Brain microvascular endothelial cell (primary cell): ENCODE data around the gene MID1IP1.

ENCODE experiments used
- DNase-seq: peaks from one replicate; pipeline ENCODE4 v3.0.0-alpha.2; 2020
- H3K27ac ChIP-seq: fragments of 250-450 bp; sonication (Bioruptor Pico); 2 replicates; pipeline ENCODE4 v1.5.1; 2020; ENCODE audit warnings: mild to moderate bottlenecking, moderate library complexity
- H3K27me3 ChIP-seq: fragments of 250-450 bp; sonication (Bioruptor Pico); replicated peaks from 2 replicates; pipeline ENCODE4 v1.5.1; 2020; ENCODE audit warnings: mild to moderate bottlenecking
- H3K36me3 ChIP-seq: fragments of 250-450 bp; sonication (Bioruptor Pico); replicated peaks from 2 replicates; pipeline ENCODE4 v1.5.1; 2020; ENCODE audit warnings: mild to moderate bottlenecking
- H3K4me3 ChIP-seq: 2 replicates; pipeline ENCODE4 v1.5.1; 2011; ENCODE audit warnings: low read depth, mild to moderate bottlenecking, control low read depth, low read length, moderate library complexity
- in situ Hi-C: cut with HindIII; loops from 2 replicates; pipeline ENCODE4 v1.10.0; 2017; ENCODE audit warnings: low sequenced_read_pairs, low pct_ligation_motif_present
- TF ChIP-seq, protein P1 (sequence below): IDR thresholded peaks from 2 replicates; pipeline ENCODE4 v1.5.1; 2011; ENCODE audit warnings: low read depth, mild to moderate bottlenecking, moderate library complexity, low read length, control low read depth, inconsistent platforms; ENCODE audit errors: missing control alignments

MID1IP1 gene

DNA sequence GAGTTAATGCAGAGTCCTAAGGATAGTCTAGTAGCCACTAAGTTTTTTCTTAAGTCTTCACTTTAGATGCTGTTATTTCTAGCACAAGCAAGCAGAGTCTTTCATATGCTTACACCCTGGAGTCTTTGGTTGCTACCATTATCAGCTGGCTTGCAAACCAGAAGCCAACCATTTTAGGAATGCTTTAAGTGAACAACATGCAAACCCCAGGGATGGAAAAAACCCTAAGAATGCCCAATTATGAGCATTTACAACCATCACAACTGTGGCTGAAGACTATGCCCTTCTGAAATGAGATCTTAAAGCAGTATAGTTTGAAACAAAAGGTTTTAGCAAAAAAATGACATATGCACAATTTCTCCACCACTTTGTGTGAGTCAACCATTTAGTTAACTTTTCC, 6.6 kb downstream of the MID1IP1 start:
- DNase-seq, result no peak
- in situ Hi-C loops, result no loop called here
- Histone ChIP-seq H3K27me3 (no peaks in the 10 kb centered on the region), H3K4me3 (no peak overlapping the region), H3K27ac (no peak overlapping the region), H3K36me3 (no peaks in the 10 kb centered on the region)
- TF ChIP-seq, protein P1, sequence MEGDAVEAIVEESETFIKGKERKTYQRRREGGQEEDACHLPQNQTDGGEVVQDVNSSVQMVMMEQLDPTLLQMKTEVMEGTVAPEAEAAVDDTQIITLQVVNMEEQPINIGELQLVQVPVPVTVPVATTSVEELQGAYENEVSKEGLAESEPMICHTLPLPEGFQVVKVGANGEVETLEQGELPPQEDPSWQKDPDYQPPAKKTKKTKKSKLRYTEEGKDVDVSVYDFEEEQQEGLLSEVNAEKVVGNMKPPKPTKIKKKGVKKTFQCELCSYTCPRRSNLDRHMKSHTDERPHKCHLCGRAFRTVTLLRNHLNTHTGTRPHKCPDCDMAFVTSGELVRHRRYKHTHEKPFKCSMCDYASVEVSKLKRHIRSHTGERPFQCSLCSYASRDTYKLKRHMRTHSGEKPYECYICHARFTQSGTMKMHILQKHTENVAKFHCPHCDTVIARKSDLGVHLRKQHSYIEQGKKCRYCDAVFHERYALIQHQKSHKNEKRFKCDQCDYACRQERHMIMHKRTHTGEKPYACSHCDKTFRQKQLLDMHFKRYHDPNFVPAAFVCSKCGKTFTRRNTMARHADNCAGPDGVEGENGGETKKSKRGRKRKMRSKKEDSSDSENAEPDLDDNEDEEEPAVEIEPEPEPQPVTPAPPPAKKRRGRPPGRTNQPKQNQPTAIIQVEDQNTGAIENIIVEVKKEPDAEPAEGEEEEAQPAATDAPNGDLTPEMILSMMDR, result no peak

DNA sequence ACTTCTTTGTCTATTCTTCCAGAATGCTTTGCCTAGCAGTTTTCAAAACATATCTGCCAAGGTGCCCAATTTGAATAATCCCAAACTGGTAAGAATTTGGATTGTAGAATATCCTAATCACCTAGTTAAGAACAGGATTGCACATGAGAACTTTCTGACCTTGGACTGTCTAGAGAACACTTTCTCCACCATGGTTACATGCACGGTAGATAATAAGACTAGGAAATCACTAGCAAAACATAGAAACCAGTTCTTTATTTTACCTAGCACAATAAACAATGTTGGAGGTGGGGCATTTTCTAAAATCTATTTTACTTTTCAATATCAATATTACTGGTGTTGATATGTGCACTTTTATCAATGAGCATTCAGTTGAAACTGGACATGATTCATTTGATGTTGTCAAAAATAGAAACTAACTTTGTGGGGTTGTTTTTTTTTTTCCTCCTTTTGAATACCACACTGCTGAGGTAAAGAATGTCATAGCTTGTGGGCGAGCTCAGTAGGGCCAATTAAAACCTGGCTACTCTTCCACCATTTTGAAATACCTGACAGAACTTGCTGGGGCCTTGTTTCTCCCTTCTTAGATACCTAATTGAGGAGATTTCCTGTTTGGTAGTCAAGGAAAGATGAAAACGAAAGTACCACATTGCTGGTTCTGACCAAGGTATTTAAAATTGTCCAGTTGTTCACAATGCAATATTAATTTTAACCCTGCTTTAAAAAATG, 10.4 kb downstream of the MID1IP1 start:
- H3K4me3 ChIP-seq, result no peak overlapping the region
- TF ChIP-seq, protein P1, result no peak
- peak; percentile 9 for DNase-seq
- no peaks in the 10 kb centered on the region for H3K27me3 ChIP-seq
- no peaks in the 10 kb centered on the region for H3K36me3 ChIP-seq
- in situ Hi-C loops, result no loop called here
- no peak overlapping the region for H3K27ac ChIP-seq

DNA sequence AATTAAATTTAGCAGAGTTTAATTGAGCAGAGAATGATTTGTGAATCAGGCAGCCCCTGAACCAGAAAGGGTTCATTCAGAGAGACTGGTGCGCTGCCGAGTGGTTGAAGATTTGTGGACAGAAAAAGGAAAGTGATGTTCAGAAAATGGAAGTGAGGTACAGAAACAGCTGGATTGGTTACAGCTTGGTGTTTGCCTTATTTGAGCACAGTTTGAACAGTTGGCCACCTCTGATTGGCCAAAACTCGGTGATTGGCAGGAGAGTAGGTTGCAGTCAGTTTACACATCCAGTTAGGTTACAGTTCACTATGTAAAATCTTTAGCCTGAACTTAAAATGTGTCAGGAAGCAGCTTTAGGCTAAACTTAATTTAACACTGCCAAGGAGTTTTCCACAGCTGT, 14.9 kb downstream of the MID1IP1 start:
- H3K27me3 ChIP-seq, result no peaks in the 10 kb centered on the region
- no peaks in the 10 kb centered on the region for H3K36me3 ChIP-seq
- DNase-seq, result no peak
- in situ Hi-C loops, result no loop called here
- no peak overlapping the region for H3K4me3 ChIP-seq
- TF ChIP-seq, protein P1, result no peak
- H3K27ac ChIP-seq, result no peak overlapping the region

DNA sequence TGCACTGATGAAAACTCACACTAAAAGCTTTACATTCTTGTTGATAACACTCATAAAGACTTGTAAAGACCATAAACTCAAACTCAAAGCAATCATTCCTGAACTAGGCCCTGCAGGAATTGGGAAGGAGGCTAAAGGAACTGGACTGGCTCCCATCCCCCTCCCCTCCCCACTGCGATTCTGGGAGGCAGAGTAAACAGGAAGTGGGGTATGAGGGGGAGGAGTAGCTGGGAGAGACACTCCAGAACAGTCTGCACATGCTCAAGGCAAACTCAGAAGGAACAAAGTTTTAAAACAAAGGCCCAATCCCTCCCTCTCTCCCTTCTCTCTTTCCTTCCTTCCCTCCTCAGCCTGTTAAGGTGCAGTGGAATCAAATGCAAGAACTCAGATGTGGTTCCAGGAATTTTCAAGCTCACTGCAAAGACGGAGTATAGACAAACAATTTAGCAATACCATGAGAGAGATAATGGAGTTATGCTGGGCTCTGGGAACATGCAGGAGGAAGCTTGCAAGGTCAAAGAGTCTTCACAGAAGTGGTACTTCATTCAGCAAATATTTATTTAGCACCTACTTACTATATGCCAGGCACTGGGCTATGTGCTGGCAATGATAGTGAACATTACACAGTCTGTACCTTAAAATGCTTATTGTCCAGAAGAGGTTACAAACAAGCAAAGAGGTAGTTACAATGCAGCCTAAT, 15.9 kb downstream of the MID1IP1 start:
- Histone ChIP-seq H3K4me3 (no peak overlapping the region), H3K27ac (no peak overlapping the region), H3K27me3 (no peaks in the 10 kb centered on the region), H3K36me3 (no peaks in the 10 kb centered on the region)
- in situ Hi-C loops, result no loop called here
- TF ChIP-seq, protein P1, result no peak
- peak; percentile 8 for DNase-seq

DNA sequence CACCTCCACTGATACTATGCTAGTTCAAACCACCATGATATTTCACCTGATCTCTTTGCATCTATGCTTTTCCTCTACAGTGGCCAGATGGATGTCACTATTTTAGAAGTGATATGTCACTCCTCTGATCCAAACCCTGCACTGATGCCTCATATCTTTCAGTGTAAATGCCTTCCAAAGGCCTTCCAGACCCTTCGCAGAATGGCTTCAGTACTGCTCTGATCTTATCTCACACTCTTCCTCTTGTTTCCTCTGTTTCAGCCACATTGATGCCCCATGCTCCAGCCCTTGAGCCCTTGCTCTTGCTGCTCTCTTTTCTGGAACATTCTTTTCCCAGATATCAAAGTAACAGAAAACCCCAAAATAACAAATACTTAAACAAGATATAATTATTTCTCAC, 17.9 kb downstream of the MID1IP1 start:
- Histone ChIP-seq H3K4me3 (no peak overlapping the region), H3K36me3 (no peaks in the 10 kb centered on the region), H3K27me3 (no peaks in the 10 kb centered on the region), H3K27ac (no peak overlapping the region)
- DNase-seq, result no peak
- TF ChIP-seq, protein P1, result no peak
- in situ Hi-C loops, result no loop called here
